Measurements from ENCODE around the gene FIBP. TPM values are rescaled to one million over a fixed set of nuclear protein-coding genes. Genes with fewer than 3 reads are reported as not detected.

The FIBP gene
- total RNA-seq, 1 donor from 2014 or later, result 67.4 TPM

DNA sequence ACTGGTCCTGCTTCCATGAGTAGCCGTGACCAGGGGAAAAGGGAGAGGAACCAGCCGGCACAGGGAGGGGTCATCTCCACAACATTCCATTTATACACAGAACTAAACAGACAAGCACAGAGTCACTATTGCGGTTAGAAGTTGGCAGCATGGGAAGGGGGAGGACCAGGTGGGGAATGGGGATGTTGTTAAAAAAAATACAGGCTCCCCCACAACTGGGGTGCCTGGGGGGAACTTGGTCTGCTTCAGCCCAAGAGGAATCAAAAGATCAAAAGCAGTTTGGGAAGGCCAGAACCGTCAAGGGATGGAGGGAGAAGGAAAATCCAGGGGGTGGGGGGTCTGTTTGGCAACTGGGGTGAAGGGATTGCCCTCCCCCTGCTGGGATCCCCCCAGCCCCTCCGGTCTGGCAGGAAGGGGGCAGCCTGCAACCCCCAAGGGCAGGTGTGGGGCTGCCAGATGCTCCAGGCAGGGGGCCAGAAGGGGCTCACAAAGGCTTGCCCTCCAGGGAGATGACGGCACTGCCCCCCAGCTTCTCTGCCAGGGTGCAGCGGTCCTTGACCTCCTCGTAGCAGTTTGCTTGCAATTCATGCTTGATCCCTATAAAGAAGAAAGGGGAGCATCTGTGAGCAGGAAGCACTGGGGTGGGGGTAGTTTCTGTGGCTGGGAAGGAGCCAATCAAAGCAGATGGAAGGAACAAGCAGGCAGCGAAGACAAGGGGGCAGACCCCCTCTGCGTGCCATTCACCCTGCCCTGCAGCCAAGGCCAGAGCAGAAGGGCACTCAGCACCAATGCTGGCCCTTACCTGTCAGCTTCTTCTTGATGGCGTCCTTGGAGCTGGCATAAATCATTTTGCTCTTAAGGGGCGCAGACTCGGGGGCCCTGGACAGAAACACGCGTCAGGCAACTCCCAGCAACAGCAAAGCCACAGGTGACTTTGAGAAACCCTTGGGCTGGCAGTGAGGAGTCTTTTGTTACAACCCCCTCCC lies 33.1 kb downstream of the FIBP start:
- Histone ChIP-seq H3K27ac (ENCODE audit: low read depth, low read length) (no peak overlapping the region), H4K20me1 (ENCODE audit: insufficient read depth, low read length) (peaks cover 72% of the 10 kb centered on the region), H3K4me2 (ENCODE audit: low read length) (peak overlapping the region; percentile 96), H3K79me2 (ENCODE audit: insufficient read depth, low read length) (peaks cover 52% of the 10 kb centered on the region), H3K4me1 (ENCODE audit: insufficient read depth, low read length) (peaks cover 31% of the 10 kb centered on the region), H3K27me3 (ENCODE audit: insufficient read depth, low read length) (no peaks in the 10 kb centered on the region), H2AFZ (ENCODE audit: low read depth, low read length) (no peak overlapping the region), H3K9me3 (ENCODE audit: insufficient read depth, low read depth, low read length) (no peaks in the 10 kb centered on the region), H3K4me3 (ENCODE audit: insufficient read depth, low read depth, low read length) (peak overlapping the region; percentile 98), H3K36me3 (ENCODE audit: insufficient read depth, low read length) (peaks cover 37% of the 10 kb centered on the region), H3K9ac (ENCODE audit: low read length) (peak overlapping the region; percentile 86)
- Mint-ChIP-seq H3K27ac (ENCODE audit: unreplicated experiment) (peak overlapping the region; percentile 96), H3K4me1 (ENCODE audit: low read depth, unreplicated experiment) (peaks cover 44% of the 10 kb centered on the region), H3K4me3 (ENCODE audit: unreplicated experiment) (peak overlapping the region; percentile 99), H3K36me3 (ENCODE audit: low read depth, unreplicated experiment) (peaks cover 43% of the 10 kb centered on the region), H3K9me3 (ENCODE audit: unreplicated experiment) (no peaks in the 10 kb centered on the region), H3K27me3 (ENCODE audit: low read depth, unreplicated experiment) (no peaks in the 10 kb centered on the region)
- no peak for FAIRE-seq
- TF ChIP-seq EZH2 (IDR thresholded peaks at IDR 0.05; ENCODE audit: insufficient read depth, low read length), result no peak
- TF ChIP-seq, protein P1, sequence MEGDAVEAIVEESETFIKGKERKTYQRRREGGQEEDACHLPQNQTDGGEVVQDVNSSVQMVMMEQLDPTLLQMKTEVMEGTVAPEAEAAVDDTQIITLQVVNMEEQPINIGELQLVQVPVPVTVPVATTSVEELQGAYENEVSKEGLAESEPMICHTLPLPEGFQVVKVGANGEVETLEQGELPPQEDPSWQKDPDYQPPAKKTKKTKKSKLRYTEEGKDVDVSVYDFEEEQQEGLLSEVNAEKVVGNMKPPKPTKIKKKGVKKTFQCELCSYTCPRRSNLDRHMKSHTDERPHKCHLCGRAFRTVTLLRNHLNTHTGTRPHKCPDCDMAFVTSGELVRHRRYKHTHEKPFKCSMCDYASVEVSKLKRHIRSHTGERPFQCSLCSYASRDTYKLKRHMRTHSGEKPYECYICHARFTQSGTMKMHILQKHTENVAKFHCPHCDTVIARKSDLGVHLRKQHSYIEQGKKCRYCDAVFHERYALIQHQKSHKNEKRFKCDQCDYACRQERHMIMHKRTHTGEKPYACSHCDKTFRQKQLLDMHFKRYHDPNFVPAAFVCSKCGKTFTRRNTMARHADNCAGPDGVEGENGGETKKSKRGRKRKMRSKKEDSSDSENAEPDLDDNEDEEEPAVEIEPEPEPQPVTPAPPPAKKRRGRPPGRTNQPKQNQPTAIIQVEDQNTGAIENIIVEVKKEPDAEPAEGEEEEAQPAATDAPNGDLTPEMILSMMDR (IDR thresholded peaks at IDR 0.05; ENCODE audit: insufficient read depth, low read depth, low read length), result no peak
- DNase-seq (ENCODE audit: low read depth), result no peak

DNA sequence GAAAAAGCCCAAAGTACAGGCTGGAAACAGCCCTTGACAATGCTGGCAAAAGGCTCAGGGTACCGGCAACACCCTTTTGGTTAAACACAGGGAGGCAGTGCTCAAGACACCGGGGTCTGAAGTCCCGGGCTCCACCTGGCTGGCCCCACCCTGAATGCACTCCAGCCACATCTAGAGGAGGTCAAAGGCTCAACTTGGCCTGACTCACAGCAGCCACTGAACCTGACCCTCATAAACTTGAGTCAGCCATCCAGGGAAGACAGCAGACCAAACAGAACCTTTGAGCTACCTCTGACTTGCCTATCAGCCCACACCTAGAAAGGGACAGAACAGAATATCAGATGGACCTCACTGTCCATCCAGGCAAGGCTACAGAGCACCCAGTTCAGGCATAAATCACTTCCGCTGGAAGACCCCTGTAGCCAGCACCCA lies 34.1 kb downstream of the FIBP start:
- H3K9me3 ChIP-seq (ENCODE audit: insufficient read depth, low read depth, low read length), result no peaks in the 10 kb centered on the region
- no peak for DNase-seq (ENCODE audit: low read depth)
- Mint-ChIP-seq H3K9me3 (ENCODE audit: unreplicated experiment) (no peaks in the 10 kb centered on the region), H3K27ac (ENCODE audit: unreplicated experiment) (peak overlapping the region; percentile 73), H3K4me3 (ENCODE audit: unreplicated experiment) (peak overlapping the region; percentile 82), H3K36me3 (ENCODE audit: low read depth, unreplicated experiment) (peaks cover 43% of the 10 kb centered on the region), H3K27me3 (ENCODE audit: low read depth, unreplicated experiment) (no peaks in the 10 kb centered on the region), H3K4me1 (ENCODE audit: low read depth, unreplicated experiment) (peaks cover 44% of the 10 kb centered on the region)
- H3K4me2 ChIP-seq (ENCODE audit: low read length), result peak overlapping the region; percentile 96
- no peaks in the 10 kb centered on the region for H3K27me3 ChIP-seq (ENCODE audit: insufficient read depth, low read length)
- H3K4me1 ChIP-seq (ENCODE audit: insufficient read depth, low read length), result peaks cover 22% of the 10 kb centered on the region
- H3K9ac ChIP-seq (ENCODE audit: low read length), result no peak overlapping the region
- no peak for FAIRE-seq
- TF ChIP-seq EZH2 (IDR thresholded peaks at IDR 0.05; ENCODE audit: insufficient read depth, low read length), result no peak
- TF ChIP-seq, protein P1 (IDR thresholded peaks at IDR 0.05; ENCODE audit: insufficient read depth, low read depth, low read length), result no peak
- peaks cover 37% of the 10 kb centered on the region for H3K36me3 ChIP-seq (ENCODE audit: insufficient read depth, low read length)
- no peak overlapping the region for H3K4me3 ChIP-seq (ENCODE audit: insufficient read depth, low read depth, low read length)
- peaks cover 52% of the 10 kb centered on the region for H3K79me2 ChIP-seq (ENCODE audit: insufficient read depth, low read length)
- H3K27ac ChIP-seq (ENCODE audit: low read depth, low read length), result no peak overlapping the region
- H2AFZ ChIP-seq (ENCODE audit: low read depth, low read length), result no peak overlapping the region
- peaks cover 72% of the 10 kb centered on the region for H4K20me1 ChIP-seq (ENCODE audit: insufficient read depth, low read length)
